ENCODE results near the gene CCT7.

GRCh38 chr2:73256618-73256922 is 22.5 kb downstream of the CCT7 start:
- TF ChIP-seq, protein P1, sequence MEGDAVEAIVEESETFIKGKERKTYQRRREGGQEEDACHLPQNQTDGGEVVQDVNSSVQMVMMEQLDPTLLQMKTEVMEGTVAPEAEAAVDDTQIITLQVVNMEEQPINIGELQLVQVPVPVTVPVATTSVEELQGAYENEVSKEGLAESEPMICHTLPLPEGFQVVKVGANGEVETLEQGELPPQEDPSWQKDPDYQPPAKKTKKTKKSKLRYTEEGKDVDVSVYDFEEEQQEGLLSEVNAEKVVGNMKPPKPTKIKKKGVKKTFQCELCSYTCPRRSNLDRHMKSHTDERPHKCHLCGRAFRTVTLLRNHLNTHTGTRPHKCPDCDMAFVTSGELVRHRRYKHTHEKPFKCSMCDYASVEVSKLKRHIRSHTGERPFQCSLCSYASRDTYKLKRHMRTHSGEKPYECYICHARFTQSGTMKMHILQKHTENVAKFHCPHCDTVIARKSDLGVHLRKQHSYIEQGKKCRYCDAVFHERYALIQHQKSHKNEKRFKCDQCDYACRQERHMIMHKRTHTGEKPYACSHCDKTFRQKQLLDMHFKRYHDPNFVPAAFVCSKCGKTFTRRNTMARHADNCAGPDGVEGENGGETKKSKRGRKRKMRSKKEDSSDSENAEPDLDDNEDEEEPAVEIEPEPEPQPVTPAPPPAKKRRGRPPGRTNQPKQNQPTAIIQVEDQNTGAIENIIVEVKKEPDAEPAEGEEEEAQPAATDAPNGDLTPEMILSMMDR (IDR thresholded peaks at IDR 0.05): no peak
- TF ChIP-seq POLR2A (IDR thresholded peaks at IDR 0.05) (no peak), EP300 (IDR thresholded peaks at IDR 0.05) (no peak)
